ENCODE measurements around the gene AEN.
"Not testable (repeated sequence)": the region's sequence is repeated elsewhere in the genome, so short reads cannot be mapped to it uniquely, and the experiment has no call there.

The AEN gene

DNA sequence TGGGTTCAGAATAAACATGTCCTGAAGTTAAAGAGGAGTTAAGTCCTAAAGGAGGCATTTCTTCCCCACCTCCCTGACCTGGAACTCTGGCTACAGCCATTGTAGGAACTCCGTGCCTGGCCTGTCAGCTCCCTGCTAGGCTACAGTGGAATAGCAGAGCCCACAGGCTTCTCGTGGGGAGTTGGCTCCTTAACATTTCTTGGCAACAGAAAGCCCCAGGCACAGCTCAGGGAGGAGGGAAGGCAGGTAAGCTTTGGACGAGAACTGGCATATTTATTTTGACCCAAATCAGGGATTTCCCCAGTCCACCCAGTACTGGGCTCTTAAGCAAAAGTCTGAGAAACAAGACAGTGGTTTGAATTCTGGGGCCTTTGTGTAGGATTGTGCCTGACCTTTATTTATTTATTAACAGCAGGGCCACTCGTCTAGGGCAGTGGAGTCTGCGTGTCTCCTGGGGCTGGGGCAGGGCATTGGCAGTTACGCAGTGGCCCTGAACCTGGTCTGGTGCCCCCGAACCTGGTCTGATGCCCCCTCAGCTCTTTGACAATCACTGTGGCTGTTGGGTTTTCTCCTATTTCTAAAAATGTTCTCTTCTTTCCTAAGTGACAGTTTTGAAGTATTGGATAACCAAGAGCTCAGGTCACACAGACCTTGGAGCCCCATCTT, 9.8 kb downstream of the AEN start:
- peaks cover 45% of the 10 kb centered on the region for H3K4me1 Mint-ChIP-seq

DNA sequence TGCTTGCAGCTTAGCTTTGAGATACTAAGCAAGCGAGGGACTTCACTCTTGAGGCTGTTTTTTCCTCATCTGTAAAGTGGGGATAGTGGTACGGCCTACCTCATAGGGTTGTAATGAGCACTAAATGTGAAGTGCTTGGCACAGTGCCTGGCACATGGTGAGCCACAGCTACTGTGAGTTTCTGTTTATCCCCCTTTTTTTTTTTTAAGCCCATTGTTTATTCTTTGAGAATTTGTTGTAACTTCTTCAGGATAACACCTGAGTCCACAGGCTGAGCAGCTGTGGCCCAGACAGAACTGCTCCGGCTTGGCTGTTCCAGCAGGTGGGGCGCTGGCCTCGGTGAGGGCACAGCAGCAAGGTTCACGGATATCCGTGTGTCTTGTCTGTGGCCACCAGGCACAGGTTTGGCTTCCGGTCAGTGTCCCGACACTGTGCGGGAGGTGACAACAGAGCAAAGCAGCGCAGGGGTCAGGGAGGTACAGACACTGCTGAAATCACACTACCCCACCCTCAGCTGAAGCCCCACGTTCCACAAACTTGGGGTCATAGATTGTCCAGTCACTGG, 10.4 kb downstream of the AEN start:
- Mint-ChIP-seq H3K9me3 (no peaks in the 10 kb centered on the region), H3K36me3 (peaks cover 32% of the 10 kb centered on the region), H3K4me1 (peaks cover 50% of the 10 kb centered on the region), H3K27ac (peak overlapping the region; percentile 24), H3K4me3 (no peak overlapping the region), H3K27me3 (no peaks in the 10 kb centered on the region)
- DNase-seq (ENCODE audit: low spot score in 2 of 2) (no peak), ATAC-seq (ENCODE audit: low read depth) (no peak)

More for the DNA sequence above, 9.8 kb downstream of the AEN start:
- ATAC-seq (ENCODE audit: low read depth): no peak
- H3K4me3 Mint-ChIP-seq: no peak overlapping the region
- H3K9me3 Mint-ChIP-seq: no peaks in the 10 kb centered on the region
- H3K36me3 Mint-ChIP-seq: peaks cover 35% of the 10 kb centered on the region
- H3K27ac Mint-ChIP-seq: peak overlapping the region; percentile 79
- no peak for DNase-seq (ENCODE audit: low spot score in 2 of 2)
- no peaks in the 10 kb centered on the region for H3K27me3 Mint-ChIP-seq

DNA sequence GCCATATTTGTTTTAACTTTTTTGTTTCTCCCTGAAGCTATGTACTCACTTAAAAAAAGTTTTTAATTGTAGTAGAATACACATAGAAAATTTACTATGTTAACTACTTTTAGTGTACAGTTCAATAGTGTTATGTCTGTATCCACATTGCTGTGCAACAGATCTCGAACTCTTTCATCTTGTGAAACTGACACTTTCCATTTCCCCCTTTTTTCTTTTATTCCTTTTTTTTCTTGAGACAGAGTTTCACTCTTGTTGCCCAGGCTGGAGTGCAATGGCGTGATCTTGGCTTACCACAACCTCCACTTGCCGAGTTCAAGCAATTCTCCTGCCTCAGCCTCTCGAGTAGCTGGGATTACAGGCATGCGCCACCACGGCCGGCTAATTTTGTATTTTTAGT, 11.7 kb downstream of the AEN start:
- not testable (repeated sequence) for H3K4me3 Mint-ChIP-seq; H3K27me3 Mint-ChIP-seq; H3K9me3 Mint-ChIP-seq; ATAC-seq (ENCODE audit: low read depth); DNase-seq (ENCODE audit: low spot score in 2 of 2)
- peaks cover 29% of the 10 kb centered on the region for H3K36me3 Mint-ChIP-seq
- peak overlapping the region; percentile 79 for H3K27ac Mint-ChIP-seq
- peaks cover 54% of the 10 kb centered on the region for H3K4me1 Mint-ChIP-seq

DNA sequence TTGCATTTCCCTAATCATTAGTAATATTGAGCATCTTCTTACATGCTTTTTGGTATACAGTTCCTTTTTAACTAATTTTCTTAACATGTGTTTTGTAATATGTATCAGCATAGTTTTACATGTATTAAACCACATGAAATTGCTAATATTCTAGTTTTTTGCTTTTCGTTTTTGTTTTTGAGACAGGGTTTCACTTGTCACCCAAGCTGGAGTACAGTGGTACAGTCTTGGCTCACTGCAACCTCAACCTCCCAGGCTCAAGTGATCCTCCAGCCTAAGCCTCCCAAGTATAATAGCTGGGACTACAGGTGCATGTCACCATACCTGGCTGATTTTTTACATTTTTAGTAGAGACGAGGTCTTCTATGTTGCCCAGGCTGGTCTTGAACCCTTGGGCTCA, 13.3 kb downstream of the AEN start:
- no peaks in the 10 kb centered on the region for H3K27me3 Mint-ChIP-seq
- peaks cover 50% of the 10 kb centered on the region for H3K4me1 Mint-ChIP-seq
- peak overlapping the region; percentile 93 for H3K27ac Mint-ChIP-seq
- DNase-seq (ENCODE audit: low spot score in 2 of 2) (no peak), ATAC-seq (ENCODE audit: low read depth) (no peak)
- H3K36me3 Mint-ChIP-seq: peaks cover 25% of the 10 kb centered on the region
- no peaks in the 10 kb centered on the region for H3K9me3 Mint-ChIP-seq
- no peak overlapping the region for H3K4me3 Mint-ChIP-seq

DNA sequence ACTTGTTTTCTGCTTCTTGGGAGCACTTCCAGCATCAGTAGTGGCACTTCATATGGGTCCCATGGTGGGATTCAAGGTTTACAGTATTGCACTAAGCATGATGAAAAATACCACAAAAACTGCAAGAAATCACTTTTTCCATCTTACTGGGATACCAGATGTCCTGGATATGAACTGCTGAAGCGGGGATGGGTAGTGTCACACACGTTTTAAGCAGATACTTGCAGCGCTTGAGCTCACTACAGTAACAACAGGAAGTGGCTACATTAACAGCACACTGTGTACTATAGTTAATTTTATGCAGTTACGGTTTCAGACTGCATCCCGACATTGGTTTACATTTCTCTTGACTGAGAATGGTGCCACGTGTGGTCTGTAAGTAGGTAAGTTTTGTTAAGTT, 14.2 kb downstream of the AEN start:
- H3K9me3 Mint-ChIP-seq: no peaks in the 10 kb centered on the region
- peaks cover 21% of the 10 kb centered on the region for H3K36me3 Mint-ChIP-seq
- ATAC-seq (ENCODE audit: low read depth) (peak; percentile 23), DNase-seq (ENCODE audit: low spot score in 2 of 2) (no peak)
- H3K4me3 Mint-ChIP-seq: peak overlapping the region; percentile 63
- no peaks in the 10 kb centered on the region for H3K27me3 Mint-ChIP-seq
- peak overlapping the region; percentile 93 for H3K27ac Mint-ChIP-seq
- H3K4me1 Mint-ChIP-seq: peaks cover 49% of the 10 kb centered on the region

DNA sequence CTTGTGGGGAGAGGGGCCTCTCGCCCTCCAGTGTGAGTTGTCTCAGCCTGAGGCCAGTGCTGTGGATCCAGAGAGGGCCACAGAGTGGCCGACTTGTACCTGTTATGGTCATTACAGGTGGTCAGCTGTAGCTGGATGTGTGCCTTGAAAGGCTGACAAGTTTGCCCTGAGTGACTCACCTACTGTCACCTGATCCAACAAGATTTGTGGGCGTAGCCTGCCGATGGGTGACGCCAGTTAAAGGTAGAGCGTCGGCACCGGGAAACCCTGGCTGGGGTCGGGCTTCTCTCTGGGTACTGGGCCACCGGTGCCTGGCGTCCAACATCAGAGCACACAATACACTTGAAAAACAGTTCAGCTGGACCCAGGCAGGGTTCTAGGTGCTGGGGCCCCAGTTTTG, 14.9 kb downstream of the AEN start:
- no peaks in the 10 kb centered on the region for H3K9me3 Mint-ChIP-seq
- ATAC-seq (ENCODE audit: low read depth) (no peak), DNase-seq (ENCODE audit: low spot score in 2 of 2) (no peak)
- H3K4me1 Mint-ChIP-seq: peaks cover 46% of the 10 kb centered on the region
- H3K27me3 Mint-ChIP-seq: no peaks in the 10 kb centered on the region
- peak overlapping the region; percentile 97 for H3K27ac Mint-ChIP-seq
- peaks cover 19% of the 10 kb centered on the region for H3K36me3 Mint-ChIP-seq
- H3K4me3 Mint-ChIP-seq: peak overlapping the region; percentile 93

DNA sequence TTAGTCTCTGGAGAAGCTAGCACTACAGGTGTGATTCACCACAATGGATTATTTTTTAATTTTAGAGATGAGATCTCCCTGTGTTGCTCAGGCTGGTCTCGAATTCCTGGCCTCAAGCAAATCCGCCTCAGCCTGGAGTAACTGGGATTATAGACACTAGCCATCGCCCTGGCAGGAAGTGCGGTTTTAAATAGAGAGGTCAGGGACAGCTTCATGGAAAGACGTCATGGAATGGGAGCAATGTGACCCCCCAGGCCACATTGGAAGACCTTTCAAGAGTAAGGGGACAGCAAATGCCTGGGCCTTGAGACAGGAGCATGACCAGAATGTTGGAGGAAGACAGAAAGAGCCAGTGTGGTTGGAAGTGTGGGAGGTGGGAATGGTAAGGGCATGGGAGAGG, 15.5 kb downstream of the AEN start:
- no peak for ATAC-seq (ENCODE audit: low read depth)
- peaks cover 19% of the 10 kb centered on the region for H3K36me3 Mint-ChIP-seq
- H3K4me3 Mint-ChIP-seq: peak overlapping the region; percentile 93
- peaks cover 46% of the 10 kb centered on the region for H3K4me1 Mint-ChIP-seq
- no peaks in the 10 kb centered on the region for H3K9me3 Mint-ChIP-seq
- H3K27me3 Mint-ChIP-seq: no peaks in the 10 kb centered on the region
- H3K27ac Mint-ChIP-seq: peak overlapping the region; percentile 97
- DNase-seq (ENCODE audit: low spot score in 2 of 2): no peak

DNA sequence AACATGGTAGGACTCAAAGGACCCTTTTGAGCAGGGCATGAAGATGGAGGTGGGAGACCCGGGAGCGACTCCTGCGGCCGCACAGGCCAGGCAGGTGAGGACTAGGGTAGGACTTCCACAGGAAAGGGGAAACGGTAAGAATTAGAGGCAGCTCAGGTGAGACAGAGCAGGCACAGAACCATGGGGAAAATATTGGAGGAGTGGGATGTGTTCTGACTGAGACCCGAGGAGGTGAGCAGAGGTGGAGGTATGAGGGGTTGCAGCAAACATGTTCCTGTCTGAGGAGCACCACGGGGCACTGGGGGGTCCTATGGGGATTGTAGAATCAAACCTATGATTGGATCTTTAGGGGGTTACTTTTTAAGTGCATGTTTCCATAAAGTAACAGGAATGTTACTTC, 16.3 kb downstream of the AEN start:
- peak overlapping the region; percentile 93 for H3K4me3 Mint-ChIP-seq
- ATAC-seq (ENCODE audit: low read depth) (no peak), DNase-seq (ENCODE audit: low spot score in 2 of 2) (no peak)
- peaks cover 20% of the 10 kb centered on the region for H3K36me3 Mint-ChIP-seq
- H3K27ac Mint-ChIP-seq: peak overlapping the region; percentile 97
- peaks cover 49% of the 10 kb centered on the region for H3K4me1 Mint-ChIP-seq
- H3K9me3 Mint-ChIP-seq: no peaks in the 10 kb centered on the region
- no peaks in the 10 kb centered on the region for H3K27me3 Mint-ChIP-seq

DNA sequence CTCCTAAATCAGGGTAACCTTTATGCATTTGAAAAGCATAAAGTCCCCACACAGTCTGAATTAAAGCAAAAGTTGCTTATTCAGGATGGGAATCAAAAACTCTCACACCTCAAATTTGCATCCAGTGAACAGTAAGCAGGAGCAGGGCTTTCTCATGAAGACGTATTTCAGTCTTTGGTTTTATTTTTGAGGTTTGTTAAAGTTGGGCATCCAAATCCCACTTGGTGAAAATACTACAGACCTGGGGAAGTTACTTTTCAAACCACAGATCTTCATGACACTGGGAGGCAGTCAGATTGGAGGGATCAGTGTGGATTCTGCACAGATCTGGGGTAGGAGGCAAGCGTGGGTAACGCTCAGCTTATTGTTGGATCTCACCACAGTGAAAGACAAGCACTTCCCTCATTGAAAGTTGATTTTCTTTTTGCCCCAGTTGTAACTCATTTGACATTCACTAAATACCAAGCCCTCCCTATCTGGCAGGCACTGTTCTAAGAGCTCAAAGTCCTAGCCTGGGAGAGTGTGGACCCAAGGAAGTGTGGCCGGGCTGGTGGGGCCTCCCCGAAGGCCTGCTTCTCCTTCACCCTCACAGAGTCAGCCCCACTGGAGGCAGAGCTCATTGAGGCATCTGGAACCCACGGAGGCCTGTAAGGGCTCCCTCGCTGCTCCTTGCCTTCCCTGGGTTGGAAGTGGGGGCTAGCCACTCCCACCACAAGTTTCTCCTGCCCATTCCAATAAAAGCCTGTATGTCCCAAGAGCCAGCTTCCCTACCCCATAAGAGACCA, 16.9 kb downstream of the AEN start:
- H3K27me3 Mint-ChIP-seq: no peaks in the 10 kb centered on the region
- H3K36me3 Mint-ChIP-seq: peaks cover 21% of the 10 kb centered on the region
- peaks cover 48% of the 10 kb centered on the region for H3K4me1 Mint-ChIP-seq
- no peak for ATAC-seq (ENCODE audit: low read depth)
- H3K9me3 Mint-ChIP-seq: no peaks in the 10 kb centered on the region
- DNase-seq (ENCODE audit: low spot score in 2 of 2): no peak
- H3K4me3 Mint-ChIP-seq: peak overlapping the region; percentile 93
- H3K27ac Mint-ChIP-seq: peak overlapping the region; percentile 97

DNA sequence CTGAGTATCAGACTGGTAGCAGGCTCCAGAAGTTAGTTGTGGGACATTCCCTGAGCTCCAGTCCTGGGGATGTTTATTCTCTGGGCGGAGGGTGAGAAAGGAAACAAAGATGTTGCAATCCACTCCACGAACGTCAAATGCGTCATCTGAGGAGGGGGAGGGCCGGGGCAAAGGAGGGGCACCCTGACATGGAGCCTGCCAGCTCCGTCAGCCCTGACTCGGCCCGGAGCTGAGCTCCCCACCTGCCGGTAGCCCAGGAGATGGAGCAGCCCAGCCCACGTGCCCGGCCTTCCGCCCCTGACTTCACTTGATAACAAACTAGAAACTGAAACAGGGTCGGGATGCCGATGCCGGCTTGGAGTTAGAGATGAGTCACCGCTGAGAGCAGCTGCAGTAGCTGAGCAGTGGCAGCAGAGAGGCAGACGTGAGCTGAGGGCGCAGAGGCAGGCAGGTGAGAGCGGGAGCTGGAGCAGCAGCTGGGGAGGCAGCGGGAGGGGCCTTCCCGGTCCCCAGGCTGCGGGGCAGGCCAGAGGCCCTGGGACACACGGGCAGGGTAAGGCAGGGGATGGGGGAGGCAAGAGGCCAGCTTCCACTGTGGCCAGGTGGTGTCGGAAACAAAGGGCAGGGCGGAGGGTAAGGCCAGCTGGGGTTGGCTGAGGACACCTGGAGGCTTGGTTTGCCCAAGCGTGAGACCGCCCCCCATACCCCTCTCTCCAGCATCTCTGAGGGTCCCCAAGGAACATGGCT, 17.7 kb downstream of the AEN start, which contains the start of gene ISG20:
ISG20 (plus strand) TSS at position 391 of the 747 bp plus-strand sequence; CDS start at position 742, 351 bp downstream.
- Mint-ChIP-seq H3K27me3 (no peaks in the 10 kb centered on the region), H3K4me1 (peaks cover 46% of the 10 kb centered on the region), H3K9me3 (no peaks in the 10 kb centered on the region), H3K27ac (peak within 1 kb of the TSS; percentile 97), H3K36me3 (peaks cover 18% of the 10 kb centered on the region), H3K4me3 (peak within 1 kb of the TSS; percentile 93)
- ATAC-seq (ENCODE audit: low read depth) (peak; percentile 73), DNase-seq (ENCODE audit: low spot score in 2 of 2) (peak; percentile 88 to 94)

DNA sequence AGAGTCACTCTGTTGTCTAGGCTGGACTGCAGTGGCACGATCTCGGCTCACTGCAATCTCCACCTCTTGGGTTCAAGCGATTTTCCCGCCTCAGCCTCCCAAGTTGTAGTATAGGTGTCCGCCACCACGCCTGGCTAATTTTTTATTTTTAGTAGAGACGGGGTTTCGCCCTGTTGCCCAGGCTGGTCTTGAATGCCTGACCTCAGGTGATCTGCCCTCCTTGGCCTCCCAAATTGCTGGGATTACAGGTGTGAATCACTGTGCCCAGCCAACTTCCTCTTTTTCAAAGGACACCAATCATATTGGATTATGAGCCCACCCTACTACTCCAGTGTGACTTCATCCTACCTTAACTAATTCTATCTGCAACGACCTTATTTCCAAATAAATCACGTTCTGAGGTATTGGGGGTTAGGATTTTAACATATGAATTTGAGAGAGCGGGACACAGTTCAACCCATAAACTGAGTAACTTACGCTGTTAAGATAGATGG, 20.9 kb downstream of the AEN start:
- Mint-ChIP-seq H3K4me3 (peak overlapping the region; percentile 60), H3K27ac (peak overlapping the region; percentile 92), H3K27me3 (no peaks in the 10 kb centered on the region), H3K9me3 (no peaks in the 10 kb centered on the region), H3K36me3 (peaks cover 29% of the 10 kb centered on the region), H3K4me1 (peaks cover 55% of the 10 kb centered on the region)
- no peak for DNase-seq (ENCODE audit: low spot score in 2 of 2)
- no peak for ATAC-seq (ENCODE audit: low read depth)

DNA sequence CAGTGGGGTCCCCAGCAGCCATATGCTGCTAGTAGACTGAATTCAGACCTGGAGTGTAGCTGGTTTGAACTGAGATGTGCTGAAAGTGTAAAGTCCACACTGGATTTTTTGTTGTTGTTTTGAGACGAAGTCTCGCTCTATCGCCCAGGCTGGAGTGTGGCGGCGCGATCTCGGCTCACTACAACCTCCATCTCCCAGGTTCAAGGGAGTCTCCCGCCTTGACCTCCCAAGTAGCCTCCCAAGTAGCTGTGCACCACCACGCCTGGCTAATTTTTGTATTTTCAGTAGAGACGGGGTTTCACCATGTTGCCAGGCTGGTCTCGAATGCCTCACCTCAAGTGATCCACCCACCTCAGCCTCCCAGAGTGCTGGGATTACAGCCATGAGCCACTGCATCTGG, 21.4 kb downstream of the AEN start:
- Mint-ChIP-seq H3K36me3 (peaks cover 29% of the 10 kb centered on the region), H3K4me1 (peaks cover 55% of the 10 kb centered on the region), H3K4me3 (peak overlapping the region; percentile 60), H3K27ac (peak overlapping the region; percentile 92)
- DNase-seq (ENCODE audit: low spot score in 2 of 2); H3K9me3 Mint-ChIP-seq; ATAC-seq (ENCODE audit: low read depth); H3K27me3 Mint-ChIP-seq: not testable (repeated sequence)

DNA sequence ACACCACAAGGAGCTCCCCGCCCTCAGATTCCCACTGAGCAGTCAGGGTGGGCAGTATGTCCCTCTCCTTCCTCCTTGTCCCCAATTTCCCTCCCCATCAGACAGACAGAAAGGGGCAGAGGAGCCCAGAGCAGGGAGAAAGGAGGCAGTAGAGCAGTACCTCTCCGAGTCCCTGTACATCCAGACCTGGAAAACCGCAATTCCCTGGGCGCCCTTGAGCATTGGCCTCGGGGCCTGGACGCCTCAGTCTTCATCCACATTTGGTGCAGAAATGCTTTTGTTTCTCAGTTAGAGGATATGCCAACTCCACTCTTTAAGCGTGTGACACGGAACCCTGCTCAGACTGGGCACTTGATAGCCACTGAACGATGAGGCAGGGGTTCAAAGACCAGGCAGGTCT, 23.6 kb downstream of the AEN start:
- DNase-seq (ENCODE audit: low spot score in 2 of 2) (no peak), ATAC-seq (ENCODE audit: low read depth) (no peak)
- no peak overlapping the region for H3K4me3 Mint-ChIP-seq
- peaks cover 38% of the 10 kb centered on the region for H3K36me3 Mint-ChIP-seq
- H3K27me3 Mint-ChIP-seq: no peaks in the 10 kb centered on the region
- no peaks in the 10 kb centered on the region for H3K9me3 Mint-ChIP-seq
- peak overlapping the region; percentile 64 for H3K27ac Mint-ChIP-seq
- H3K4me1 Mint-ChIP-seq: peaks cover 65% of the 10 kb centered on the region
